D721Med (cell line): ENCODE data around the gene CALHM3.
"Not testable (repeated sequence)": the region's sequence is repeated elsewhere in the genome, so short reads cannot be mapped to it uniquely, and the experiment has no call there.

Experiments used
- DNase-seq: peaks from one replicate; pipeline ENCODE4 v3.0.0; 2011; ENCODE audit warnings: low spot score; ENCODE audit not compliant: insufficient read length
- FAIRE-seq: peaks from 2 replicates; lab custom pipeline; 2011; peaks lifted over from hg19 to GRCh38; lab: Jason Lieb, UNC
- TF ChIP-seq, protein P1 (sequence below): IDR thresholded peaks from 2 replicates; pipeline ENCODE4 v1.5.1; 2012; ENCODE audit warnings: mild to moderate bottlenecking, control low read depth; ENCODE audit not compliant: insufficient read depth; ENCODE audit errors: missing control alignments

Gene CALHM3

DNA sequence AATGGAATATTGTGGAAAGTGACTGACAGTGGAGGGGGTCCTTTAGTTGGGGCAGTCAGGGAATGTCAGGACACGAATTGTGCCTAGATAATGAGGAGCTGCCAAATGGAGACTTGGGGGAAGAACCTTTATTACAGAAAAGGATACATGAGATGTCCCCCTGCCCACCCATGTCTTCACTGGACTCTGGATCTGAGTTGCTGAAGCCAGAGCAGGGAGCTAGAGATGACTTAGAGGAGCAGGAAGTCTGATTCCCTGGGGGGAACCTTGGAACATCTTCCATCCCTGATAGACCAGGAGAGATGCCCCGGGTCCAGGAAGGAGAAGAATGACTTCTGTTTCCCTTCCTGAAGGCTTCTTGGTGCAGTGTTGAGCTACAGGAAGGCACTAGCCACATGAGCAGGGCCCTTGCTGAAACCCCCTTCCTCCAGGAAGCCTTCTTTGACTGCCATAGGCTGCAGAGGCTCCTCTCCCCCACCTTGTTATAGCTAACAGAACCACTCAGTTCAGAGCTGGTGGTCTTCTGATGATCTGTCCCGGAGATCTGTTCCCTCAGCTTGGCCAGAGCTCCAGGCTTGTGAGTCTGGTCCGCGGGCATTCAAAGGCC lies 13.7 kb upstream of the CALHM3 start:
- FAIRE-seq, result no peak
- TF ChIP-seq, protein P1, sequence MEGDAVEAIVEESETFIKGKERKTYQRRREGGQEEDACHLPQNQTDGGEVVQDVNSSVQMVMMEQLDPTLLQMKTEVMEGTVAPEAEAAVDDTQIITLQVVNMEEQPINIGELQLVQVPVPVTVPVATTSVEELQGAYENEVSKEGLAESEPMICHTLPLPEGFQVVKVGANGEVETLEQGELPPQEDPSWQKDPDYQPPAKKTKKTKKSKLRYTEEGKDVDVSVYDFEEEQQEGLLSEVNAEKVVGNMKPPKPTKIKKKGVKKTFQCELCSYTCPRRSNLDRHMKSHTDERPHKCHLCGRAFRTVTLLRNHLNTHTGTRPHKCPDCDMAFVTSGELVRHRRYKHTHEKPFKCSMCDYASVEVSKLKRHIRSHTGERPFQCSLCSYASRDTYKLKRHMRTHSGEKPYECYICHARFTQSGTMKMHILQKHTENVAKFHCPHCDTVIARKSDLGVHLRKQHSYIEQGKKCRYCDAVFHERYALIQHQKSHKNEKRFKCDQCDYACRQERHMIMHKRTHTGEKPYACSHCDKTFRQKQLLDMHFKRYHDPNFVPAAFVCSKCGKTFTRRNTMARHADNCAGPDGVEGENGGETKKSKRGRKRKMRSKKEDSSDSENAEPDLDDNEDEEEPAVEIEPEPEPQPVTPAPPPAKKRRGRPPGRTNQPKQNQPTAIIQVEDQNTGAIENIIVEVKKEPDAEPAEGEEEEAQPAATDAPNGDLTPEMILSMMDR, result no peak
- DNase-seq, result no peak

DNA sequence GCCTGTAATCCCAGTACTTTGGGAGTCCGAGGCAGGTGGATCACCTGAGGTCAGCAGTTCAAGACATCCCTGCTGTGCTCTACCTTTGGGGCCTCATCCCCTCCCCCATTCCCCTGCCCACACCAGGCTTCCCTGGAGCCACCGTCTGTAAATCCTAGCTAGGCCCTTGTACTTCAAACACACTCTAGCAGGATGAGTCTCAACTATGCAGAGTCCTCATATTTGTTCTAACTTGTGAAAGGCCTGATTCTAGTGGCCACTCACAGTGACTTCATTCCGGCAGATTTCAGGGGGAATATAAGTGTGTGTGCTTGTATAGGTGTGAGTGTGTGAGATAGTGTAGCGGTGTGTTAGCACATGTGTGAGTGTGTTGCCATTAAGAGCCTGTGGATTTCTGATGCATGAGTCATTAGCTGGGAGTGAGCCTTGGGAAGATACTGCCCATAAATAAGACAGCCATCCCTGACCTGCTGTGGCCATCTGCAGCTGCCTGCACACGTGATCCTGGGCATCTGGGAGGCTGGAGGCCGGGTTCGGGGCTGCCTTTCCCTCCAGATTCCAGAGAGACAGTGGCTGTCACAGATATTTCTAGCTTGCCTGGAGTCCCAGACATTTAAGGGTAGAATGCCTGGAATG lies 12.8 kb upstream of the CALHM3 start:
- DNase-seq, result no peak
- TF ChIP-seq, protein P1, result no peak
- FAIRE-seq, result no peak

DNA sequence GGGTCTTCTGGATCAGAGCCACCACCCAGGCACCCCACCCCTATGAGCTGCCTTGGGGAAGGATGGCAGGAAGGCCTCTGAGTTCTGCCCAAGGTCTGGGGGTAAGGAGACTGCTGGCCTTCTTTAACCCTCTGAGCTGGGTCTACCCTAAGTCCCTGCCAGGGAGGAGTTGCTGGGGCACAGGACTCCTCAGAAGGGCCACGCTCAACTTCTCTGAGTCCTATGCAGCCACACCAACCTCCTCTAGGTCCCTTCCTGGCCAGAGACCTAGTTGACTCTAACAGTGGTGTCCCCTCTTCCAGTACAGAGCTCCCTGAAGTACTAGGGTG lies 11.9 kb upstream of the CALHM3 start:
- TF ChIP-seq, protein P1, result no peak
- DNase-seq, result no peak
- no peak for FAIRE-seq

DNA sequence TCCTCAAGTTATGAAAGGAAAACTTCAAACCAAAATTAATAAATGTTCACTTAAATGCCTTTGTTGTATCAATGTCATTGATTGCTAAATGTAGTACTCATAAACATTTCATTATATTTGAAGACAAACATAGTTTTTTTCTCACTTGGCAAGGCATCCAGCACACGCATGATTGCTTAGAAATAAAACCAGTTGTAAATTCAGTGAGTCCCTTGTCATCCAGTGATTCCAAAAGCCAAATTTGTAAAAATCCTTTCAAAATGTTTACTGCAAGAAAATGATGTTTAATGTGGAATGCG lies 8.3 kb upstream of the CALHM3 start:
- DNase-seq (no peak), FAIRE-seq (no peak)
- TF ChIP-seq, protein P1, result no peak

DNA sequence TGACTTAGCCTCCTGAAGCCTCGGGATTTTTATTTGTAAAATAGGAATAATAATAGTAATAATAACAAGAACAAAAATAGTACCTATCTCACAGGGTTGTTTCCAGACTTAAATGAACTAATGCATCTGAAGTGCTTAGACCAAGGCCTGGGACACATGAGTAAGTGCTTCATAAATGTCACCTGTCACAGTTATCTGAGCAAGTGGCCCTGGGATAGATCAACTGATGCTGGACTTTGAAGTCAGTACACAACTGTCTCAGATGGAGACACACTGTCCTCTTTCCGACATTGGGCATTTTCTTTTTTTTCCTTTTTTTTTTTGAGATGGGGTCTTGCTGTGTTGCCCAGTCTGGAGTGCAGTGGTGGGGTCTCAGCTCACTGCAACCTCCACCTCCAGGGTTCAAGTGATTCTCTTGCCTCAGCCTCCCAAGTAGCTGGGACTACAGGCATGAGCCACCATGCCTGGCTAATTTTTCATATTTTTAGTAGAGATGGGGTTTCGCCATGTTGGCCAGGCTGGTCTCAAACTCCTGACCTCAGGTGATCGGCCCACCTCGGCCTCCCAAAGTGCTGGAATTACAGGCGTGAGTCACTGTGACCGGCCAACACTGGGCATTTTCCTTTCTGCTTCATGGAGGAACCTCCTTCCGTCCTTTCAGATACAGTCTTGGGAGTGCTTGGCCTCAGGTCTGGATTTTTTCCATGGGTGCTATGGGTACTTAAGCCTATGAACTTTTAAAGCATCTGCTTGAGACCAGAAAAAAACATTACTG lies 7.8 kb upstream of the CALHM3 start:
- FAIRE-seq, result not testable (repeated sequence)

DNA sequence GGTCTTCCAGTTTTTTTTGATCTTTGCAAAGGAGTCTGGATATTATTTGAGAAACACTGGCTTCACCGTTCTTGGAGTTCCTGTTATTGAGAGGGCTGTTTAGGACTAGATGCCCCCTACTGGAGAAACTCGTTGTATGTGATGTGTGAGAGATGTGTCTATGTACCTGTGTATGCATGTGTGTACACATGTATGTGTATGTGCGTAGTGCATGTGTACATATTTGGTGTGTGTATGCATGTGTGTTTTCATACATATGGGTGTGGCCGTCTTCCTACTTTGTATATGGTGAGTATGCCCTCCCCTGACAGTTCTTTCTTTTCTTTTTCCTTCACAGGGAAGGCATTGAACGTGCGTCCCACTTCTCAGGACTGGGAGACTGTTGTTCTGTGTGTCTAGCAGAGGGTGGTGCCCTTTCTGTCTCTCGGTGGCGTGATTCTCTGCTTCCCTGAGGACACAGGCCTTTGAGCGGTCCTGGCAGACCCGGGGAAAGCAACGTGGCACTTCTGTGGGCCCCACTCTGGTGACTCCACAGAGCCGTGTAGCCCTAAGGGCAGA lies 3.0 kb upstream of the CALHM3 start:
- FAIRE-seq (peak; percentile 84), DNase-seq (peak; percentile 72)
- TF ChIP-seq, protein P1, result peak; percentile 65

More for the DNA sequence above, 7.8 kb upstream of the CALHM3 start:
- DNase-seq, result not testable (repeated sequence)

DNA sequence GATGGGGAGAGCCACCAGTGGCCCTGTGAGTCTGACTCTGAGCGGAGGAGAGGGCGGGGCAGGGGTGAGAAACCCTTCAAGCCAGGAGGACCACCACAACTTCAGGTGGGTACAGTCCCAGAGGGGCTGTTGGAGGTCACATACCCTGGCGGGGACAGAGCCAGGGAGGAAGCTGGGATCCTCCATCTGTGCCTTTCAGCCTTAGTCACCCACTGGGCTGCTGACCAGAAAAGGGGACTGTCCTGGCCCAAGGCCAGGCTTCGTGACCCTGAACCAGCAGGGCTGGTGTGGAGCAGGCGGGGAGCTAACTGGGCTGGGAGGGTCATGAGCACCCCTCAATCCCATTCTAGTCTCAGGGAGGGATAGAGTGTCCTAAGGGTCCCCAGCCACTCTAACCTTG lies 1.5 kb upstream of the CALHM3 start:
- FAIRE-seq (no peak), DNase-seq (no peak)
- TF ChIP-seq, protein P1, result no peak
